ENCODE results near the gene RHBDD2. TPM values are rescaled to one million over a fixed set of nuclear protein-coding genes. Genes with fewer than 3 reads are reported as not detected.
"Not testable (repeated sequence)": the region's sequence is repeated elsewhere in the genome, so short reads cannot be mapped to it uniquely, and the experiment has no call there.

RHBDD2 gene
- total and polyA plus RNA-seq, 10 donors, result 30.5 to 69.2 (median 47.0) TPM

DNA sequence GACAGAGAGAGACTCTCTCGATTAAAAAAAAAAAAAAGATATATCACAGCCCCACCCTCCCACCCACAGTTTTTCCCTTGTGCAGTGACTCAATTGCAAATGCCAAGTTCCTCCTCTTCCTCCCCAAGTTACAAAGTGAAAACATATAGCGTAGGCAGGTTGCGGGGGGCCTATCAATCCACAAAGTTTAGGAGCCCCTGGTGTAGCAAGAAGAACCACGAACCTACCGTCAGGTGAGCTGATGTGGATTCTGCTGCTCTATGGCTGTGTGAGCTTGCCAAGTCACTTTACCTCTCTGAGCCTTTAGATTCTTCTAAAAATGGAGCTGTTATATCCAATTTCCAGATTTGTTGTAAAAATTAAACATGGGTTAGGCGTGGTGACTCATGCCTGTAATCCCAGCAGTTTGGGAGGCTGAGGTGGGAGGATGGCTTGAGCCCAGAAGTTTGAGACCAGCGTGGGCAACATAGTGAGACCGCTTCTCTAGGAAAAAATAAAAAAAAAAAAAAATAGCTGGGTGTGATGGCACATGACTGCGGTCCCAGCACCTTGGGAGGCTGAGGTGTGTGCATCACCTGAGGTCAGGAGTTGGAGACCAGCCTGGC lies 8.2 kb upstream of the RHBDD2 start:
- intact Hi-C loops (cut with DNase I; ENCODE audit: low total_unique reads), result loop anchor here (10.0 kb wide), 1 partner anchor 124 kb away; the partner anchor contains the start of gene TMEM120A
- WGBS, 5 donors, result 74 to 86% (median 82%) methylated on average over 9 of the region's 9 CpGs
- H3K36me3 ChIP-seq, result no peaks in the 10 kb centered on the region
- TF ChIP-seq CTCF (IDR thresholded peaks at IDR 0.05 in 8 of 11, conservative IDR thresholded peaks at IDR 0.05 in 3 of 11), result no peak
- no peak for TF ChIP-seq POLR2AphosphoS5 (IDR thresholded peaks at IDR 0.05)
- no peak for TF ChIP-seq POLR2A (IDR thresholded peaks at IDR 0.05)
- no peak overlapping the region for H3K27ac ChIP-seq
- no peaks in the 10 kb centered on the region for H3K27me3 ChIP-seq (replicated peaks in 1 of 7)
- H3K9me3 ChIP-seq, result no peaks in the 10 kb centered on the region
- no peak for DNase-seq
- no peak overlapping the region for H3K4me3 ChIP-seq
- peaks cover 7 to 41% (median 22%) of the 10 kb centered on the region in 6 donors for H3K4me1 ChIP-seq

DNA sequence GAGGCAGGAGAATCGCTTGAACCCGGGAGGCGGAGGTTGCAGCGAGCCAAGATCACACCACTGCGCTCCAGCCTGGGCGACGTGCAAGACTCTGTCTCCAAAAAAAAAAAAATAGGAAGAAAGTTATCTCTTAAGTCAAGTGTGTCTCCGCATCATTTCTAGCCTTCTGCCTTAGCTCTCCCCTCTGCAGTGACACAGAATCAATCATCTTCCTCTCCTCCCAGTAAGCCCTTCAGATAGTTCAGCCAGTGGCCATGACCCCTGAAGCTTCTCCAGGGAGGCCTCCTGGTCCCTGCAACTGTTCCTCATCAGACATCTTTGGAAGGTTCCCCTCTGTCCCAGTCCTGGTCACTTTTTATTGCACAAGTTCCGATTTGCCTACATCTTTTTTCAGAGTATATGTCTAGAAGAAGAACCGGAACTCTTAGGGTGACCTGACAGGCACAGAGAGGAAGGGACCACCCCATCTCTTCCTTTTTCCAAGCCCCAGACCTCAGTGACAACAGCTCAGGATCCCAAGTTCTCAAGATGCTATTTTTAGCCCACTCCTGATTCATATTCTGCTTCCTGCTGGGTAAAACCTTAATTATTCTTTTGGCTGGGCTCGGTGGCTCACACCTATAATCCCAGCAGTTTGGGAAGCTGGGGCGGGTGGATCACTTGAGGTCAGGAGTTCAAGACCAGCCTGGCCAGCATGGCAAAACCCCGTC lies 6.6 kb upstream of the RHBDD2 start:
- DNase-seq, result no peak
- peak overlapping the region in 7 of 8 donors; percentile 33 to 63 (median 44) for H3K27ac ChIP-seq
- intact Hi-C loops (cut with DNase I; ENCODE audit: low total_unique reads), result loop anchor here (10.0 kb wide), 1 partner anchor 123 kb away; the partner anchor contains the start of gene TMEM120A
- no peaks in the 10 kb centered on the region for H3K36me3 ChIP-seq
- WGBS, 5 donors, result 46 to 69% (median 60%) methylated on average over 13 of the region's 13 CpGs
- TF ChIP-seq CTCF (IDR thresholded peaks at IDR 0.05 in 8 of 11, conservative IDR thresholded peaks at IDR 0.05 in 3 of 11), result no peak
- TF ChIP-seq POLR2AphosphoS5 (IDR thresholded peaks at IDR 0.05), result peak in 1 of 3 donors; percentile 57
- H3K4me3 ChIP-seq, result no peak overlapping the region
- peaks cover 0 to 39% (median 12%) of the 10 kb centered on the region in 6 donors for H3K4me1 ChIP-seq
- H3K9me3 ChIP-seq, result no peaks in the 10 kb centered on the region
- no peaks in the 10 kb centered on the region for H3K27me3 ChIP-seq (replicated peaks in 1 of 7)

DNA sequence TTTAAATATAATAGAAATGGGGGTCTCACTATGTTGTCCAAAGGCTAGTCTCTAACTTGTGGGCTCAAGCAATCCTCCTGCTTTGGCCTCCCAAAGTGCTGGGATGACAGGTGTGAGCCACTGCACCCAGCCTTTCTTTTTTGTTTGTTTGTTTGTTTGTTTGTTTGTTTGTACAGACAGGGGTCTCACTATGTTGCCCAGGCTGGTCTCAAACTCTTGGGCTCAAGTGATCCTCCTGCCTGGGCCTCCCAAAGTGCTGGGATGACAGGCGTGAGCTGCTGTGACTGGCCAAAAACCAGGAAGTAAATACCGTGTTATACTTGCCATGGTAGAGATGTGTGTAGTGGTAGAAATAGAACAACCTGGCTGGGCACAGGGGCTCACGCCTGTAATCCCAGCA lies 4.7 kb upstream of the RHBDD2 start:
- not testable (repeated sequence) for H3K4me3 ChIP-seq; H3K27ac ChIP-seq; H3K36me3 ChIP-seq; H3K27me3 ChIP-seq (replicated peaks in 1 of 7); DNase-seq; H3K9me3 ChIP-seq
- peaks cover 0 to 52% (median 24%) of the 10 kb centered on the region in 6 donors for H3K4me1 ChIP-seq
- intact Hi-C loops (cut with DNase I; ENCODE audit: low total_unique reads), result loop anchor here (10.0 kb wide), 1 partner anchor 121 kb away; the partner anchor contains the start of gene TMEM120A
- 78 to 91% (median 84%) methylated on average over 3 of the region's 3 CpGs for WGBS, 5 donors

- H3K36me3 ChIP-seq, result peaks cover 0 to 2% (median 0%) of the 10 kb centered on the region in 6 donors
- H3K27ac ChIP-seq, result peak overlapping the region in 6 of 8 donors; percentile 61 to 92 (median 84)
- no peaks in the 10 kb centered on the region for H3K9me3 ChIP-seq
- no peaks in the 10 kb centered on the region for H3K27me3 ChIP-seq (replicated peaks in 1 of 7)
- TF ChIP-seq CTCF (IDR thresholded peaks at IDR 0.05 in 8 of 11, conservative IDR thresholded peaks at IDR 0.05 in 3 of 11) (no peak), POLR2A (IDR thresholded peaks at IDR 0.05) (no peak), POLR2AphosphoS5 (IDR thresholded peaks at IDR 0.05) (no peak)
- intact Hi-C loops (cut with DNase I; ENCODE audit: low total_unique reads), result loop anchor here (10.0 kb wide), 1 partner anchor 119 kb away; the partner anchor contains the start of gene TMEM120A
- H3K4me3 ChIP-seq, result no peak overlapping the region
- WGBS, 5 donors, result 87 to 94% (median 90%) methylated on average over 20 to 21 of the region's 21 CpGs
- peaks cover 6 to 64% (median 35%) of the 10 kb centered on the region in 6 donors for H3K4me1 ChIP-seq
- DNase-seq, result no peak
Measured at GRCh38 chr7:75875113-75876080, 3.4 kb upstream of the RHBDD2 start.

Measured in spleen (tissue), 11 donors.